Skeletal muscle satellite cell (primary cell): ENCODE data around the gene RAB38.

Source experiments
- H3K27me3 ChIP-seq: 2 replicates; pipeline ENCODE4 v1.7.0; 2013; ENCODE audit warnings: low read length; ENCODE audit not compliant: control insufficient read depth, insufficient read depth
- H3K36me3 ChIP-seq: 2 replicates; pipeline ENCODE4 v1.7.0; 2013; ENCODE audit warnings: mild to moderate bottlenecking, control low read depth, low read length; ENCODE audit not compliant: insufficient read depth
- H3K4me1 ChIP-seq: 2 replicates; pipeline ENCODE4 v1.7.0; 2013; ENCODE audit warnings: low read length; ENCODE audit not compliant: control insufficient read depth, insufficient read depth
- H3K4me2 ChIP-seq: 2 replicates; pipeline ENCODE4 v1.7.0; 2013; ENCODE audit warnings: mild to moderate bottlenecking, low read length
- H3K4me3 ChIP-seq: 2 replicates; pipeline ENCODE4 v1.7.0; 2013; ENCODE audit warnings: low read length
- H3K9ac ChIP-seq: 2 replicates; pipeline ENCODE4 v1.7.0; 2013; ENCODE audit warnings: mild to moderate bottlenecking, low read depth, low read length, moderate library complexity
- H3K9me3 ChIP-seq: replicated peaks from 2 replicates; pipeline ENCODE4 v1.7.0; 2013; ENCODE audit warnings: mild to moderate bottlenecking, control low read depth, low read length

Gene RAB38

DNA sequence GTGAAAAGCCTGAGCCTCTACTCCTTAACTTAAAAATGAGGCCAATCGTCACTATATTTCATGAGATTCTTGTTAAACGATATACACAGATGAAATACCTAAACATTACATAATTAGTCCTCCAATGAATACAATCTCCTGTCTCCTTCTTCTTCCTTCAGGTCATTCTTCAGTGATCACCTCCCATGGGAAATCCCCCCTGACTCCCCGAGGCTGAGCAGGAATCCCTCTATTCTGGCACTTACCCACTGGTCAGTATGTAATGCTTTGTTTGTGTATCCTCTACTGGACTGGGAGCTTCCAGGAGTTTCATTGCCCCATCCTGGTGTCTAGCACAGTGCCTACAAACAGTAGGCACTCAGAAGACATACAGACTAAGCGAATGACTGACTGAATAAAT lies 52.3 kb downstream of the RAB38 start:
- Histone ChIP-seq H3K4me1 (no peaks in the 10 kb centered on the region), H3K27me3 (no peaks in the 10 kb centered on the region), H3K9ac (no peak overlapping the region), H3K36me3 (no peaks in the 10 kb centered on the region), H3K9me3 (no peaks in the 10 kb centered on the region), H3K4me3 (no peak overlapping the region), H3K4me2 (no peak overlapping the region)

DNA sequence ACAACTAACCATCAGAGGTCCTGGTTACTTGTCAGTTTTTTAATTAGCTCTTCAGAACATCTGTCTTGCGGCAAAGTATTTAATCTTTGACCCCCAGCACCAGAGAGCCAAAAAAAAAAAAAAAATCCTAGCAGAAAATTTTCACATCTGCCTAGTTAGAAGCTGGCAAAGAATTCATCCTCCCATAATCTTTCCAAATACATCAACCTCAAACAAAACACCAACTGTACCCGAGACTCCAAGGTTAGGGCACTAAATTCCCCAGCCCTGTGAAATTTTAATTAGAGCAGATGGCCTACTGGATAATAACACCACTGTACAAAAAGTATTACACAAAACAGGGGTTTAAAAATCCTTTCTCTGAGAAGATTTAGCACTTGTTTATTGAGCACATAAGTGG lies 55.7 kb downstream of the RAB38 start:
- no peak overlapping the region for H3K9ac ChIP-seq
- no peaks in the 10 kb centered on the region for H3K9me3 ChIP-seq
- H3K36me3 ChIP-seq, result no peaks in the 10 kb centered on the region
- no peaks in the 10 kb centered on the region for H3K27me3 ChIP-seq
- no peak overlapping the region for H3K4me3 ChIP-seq
- no peaks in the 10 kb centered on the region for H3K4me1 ChIP-seq
- H3K4me2 ChIP-seq, result no peak overlapping the region

DNA sequence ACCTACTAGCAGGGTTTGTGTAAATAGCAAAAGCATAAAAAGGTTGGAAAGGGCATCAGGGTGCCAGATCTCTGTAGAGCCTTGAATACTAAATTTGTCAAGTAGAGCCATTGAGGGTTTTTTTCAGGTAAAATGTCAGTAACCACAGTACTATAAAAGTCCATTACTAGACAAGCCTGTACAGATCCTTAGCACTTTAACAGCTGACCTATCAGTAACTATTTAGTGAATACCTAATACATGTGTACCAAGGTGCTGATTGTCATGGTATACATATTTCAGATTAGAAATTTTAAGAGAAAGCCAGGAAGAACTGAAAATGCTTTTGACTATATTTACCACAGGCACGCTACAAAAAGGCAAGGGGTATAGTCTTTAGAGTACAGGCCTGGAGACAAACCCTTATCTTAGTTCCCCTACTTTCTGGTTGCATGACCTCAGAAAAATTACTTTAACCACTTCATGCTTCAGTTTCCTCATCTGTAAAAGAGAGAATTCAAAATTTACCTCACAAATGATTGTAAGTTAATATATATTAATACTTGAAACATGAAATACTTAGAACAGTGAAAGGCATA lies 57.9 kb downstream of the RAB38 start:
- H3K36me3 ChIP-seq, result no peaks in the 10 kb centered on the region
- no peak overlapping the region for H3K4me3 ChIP-seq
- no peak overlapping the region for H3K9ac ChIP-seq
- H3K4me2 ChIP-seq, result no peak overlapping the region
- H3K4me1 ChIP-seq, result no peaks in the 10 kb centered on the region
- H3K9me3 ChIP-seq, result no peaks in the 10 kb centered on the region
- H3K27me3 ChIP-seq, result no peaks in the 10 kb centered on the region

DNA sequence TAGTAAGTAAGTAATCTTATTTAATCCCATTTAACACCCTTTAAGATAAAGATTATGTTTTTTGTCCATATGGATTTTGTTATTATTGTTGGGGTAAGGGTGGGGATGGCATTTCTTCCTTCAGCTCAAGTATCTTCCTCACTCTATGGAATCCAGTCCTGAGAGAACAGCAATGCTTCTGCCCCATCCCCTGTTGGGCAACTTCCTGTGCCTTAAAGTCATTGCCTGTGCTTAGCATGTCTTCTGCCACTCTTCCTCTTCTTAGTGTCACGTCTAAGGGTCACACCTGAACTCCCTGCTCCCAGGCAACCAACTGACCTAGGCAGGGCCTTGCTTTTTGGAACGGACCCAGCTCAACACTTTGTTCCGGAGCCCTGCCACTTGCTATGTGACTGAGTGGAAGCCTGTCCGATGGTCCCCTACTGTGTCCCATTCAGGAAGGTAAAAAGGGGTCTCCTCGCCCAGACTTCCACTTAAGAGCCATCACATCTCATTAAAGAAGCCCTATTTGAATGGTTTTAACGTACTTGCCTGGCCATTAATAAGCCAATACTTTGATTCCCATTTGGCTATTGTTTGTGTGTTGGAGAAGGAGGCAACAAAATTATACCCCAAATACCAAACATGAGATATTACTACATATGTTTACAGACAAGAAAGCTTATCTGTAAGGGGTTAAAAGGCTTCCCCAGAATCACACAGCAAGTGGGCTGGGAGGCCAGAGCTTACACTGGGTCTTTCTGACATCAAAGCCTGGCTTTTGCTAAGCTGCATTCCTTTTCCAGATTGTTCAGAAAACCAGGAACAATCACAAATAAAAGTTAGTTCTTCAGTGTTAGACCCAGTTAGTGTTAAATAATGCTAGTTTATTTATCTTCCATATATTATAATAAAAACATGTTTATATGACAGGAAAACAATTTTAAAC lies 59.2 kb downstream of the RAB38 start:
- Histone ChIP-seq H3K9me3 (no peaks in the 10 kb centered on the region), H3K4me1 (no peaks in the 10 kb centered on the region), H3K4me3 (no peak overlapping the region), H3K36me3 (no peaks in the 10 kb centered on the region), H3K27me3 (no peaks in the 10 kb centered on the region), H3K9ac (no peak overlapping the region), H3K4me2 (no peak overlapping the region)

DNA sequence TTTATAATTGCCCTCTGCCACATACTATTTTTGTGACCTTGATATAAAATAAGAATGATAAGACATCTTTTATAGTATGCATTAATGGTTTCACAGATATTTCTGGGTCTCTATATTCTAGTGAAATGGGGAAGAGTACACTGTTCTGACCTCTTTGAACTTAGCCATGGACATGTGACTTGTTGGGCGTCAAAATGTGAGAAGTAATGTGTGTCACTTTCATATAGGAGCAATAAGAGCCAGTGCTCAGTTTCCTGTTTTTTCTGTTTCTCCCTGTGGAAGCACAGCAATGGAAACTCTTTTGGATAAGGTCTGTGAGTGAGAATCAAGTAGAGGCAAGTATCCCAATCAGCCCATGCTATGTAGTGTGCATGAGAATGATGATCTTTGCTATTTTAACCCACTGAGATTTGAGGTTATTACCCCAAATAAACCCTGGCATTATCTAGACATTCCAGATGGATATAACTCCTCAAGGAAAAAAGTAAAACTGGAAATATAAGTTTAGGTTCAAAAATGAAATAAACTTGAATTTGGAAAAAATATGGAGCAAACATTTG lies 60.7 kb downstream of the RAB38 start:
- H3K36me3 ChIP-seq, result no peaks in the 10 kb centered on the region

DNA sequence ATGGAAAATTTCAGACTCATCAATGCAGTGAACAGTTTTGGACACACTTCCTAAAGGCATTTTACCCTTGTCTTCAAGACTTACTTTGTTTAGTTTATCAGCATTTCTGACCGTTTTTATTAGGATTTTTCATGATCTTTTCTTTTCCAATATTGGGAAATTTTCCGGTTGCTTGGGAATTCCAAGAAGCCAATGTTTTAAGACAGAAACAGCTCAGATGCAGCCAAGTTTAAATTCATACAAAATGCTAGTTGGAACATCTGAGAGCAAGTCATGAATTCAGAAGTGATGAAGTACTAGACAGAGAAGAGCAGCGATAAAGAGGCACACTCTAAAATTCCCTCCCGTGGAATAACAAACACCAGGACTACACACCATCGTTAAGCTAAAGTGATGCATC lies 68.6 kb downstream of the RAB38 start:
- Histone ChIP-seq H3K4me1 (no peaks in the 10 kb centered on the region), H3K9ac (no peak overlapping the region), H3K4me2 (no peak overlapping the region), H3K27me3 (no peaks in the 10 kb centered on the region), H3K9me3 (no peaks in the 10 kb centered on the region), H3K36me3 (no peaks in the 10 kb centered on the region), H3K4me3 (no peak overlapping the region)

More for the DNA sequence above, 60.7 kb downstream of the RAB38 start:
- Histone ChIP-seq H3K27me3 (no peaks in the 10 kb centered on the region), H3K9me3 (no peaks in the 10 kb centered on the region), H3K4me1 (no peaks in the 10 kb centered on the region), H3K9ac (no peak overlapping the region), H3K4me2 (no peak overlapping the region), H3K4me3 (no peak overlapping the region)

DNA sequence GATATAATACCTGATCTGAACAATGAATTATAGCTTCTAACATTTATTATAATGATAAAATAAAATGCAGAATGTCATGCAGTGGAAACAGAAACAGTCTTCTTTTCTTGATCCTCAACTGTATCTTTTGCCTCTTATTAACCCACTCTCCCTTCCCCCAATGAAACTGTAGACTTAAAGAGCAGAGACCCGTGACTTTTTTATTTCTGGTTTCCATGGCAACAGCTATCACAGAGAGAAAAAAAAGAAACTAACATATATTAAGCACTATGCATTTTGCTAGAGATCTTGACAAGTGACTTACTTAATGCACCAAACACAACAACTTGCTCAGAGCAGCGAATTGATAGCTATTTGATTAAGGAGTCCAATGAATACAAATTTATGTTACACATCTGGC lies 69.3 kb downstream of the RAB38 start:
- Histone ChIP-seq H3K4me2 (no peak overlapping the region), H3K27me3 (no peaks in the 10 kb centered on the region), H3K9me3 (no peaks in the 10 kb centered on the region), H3K9ac (no peak overlapping the region), H3K4me3 (no peak overlapping the region), H3K36me3 (no peaks in the 10 kb centered on the region), H3K4me1 (no peaks in the 10 kb centered on the region)

DNA sequence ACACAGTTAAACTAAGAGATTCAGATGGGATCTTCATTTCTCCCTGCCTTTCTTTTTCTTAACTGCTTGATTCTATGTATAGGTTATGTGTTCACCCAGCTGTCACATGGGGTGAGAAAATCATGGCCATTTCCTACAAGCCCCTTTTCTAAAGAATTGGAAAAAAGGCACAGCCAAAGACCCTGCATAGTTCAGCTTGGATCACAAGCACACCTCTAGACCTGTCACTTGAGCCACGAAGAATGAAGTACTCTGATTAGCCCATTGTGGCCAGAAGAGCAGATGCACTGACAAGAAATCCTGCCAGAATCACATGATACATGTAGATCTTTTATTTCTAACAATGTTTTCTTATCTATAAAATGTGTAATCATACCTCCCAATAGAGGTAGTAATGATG lies 69.7 kb downstream of the RAB38 start:
- Histone ChIP-seq H3K36me3 (no peaks in the 10 kb centered on the region), H3K9ac (no peak overlapping the region), H3K4me3 (no peak overlapping the region), H3K4me1 (no peaks in the 10 kb centered on the region), H3K27me3 (no peaks in the 10 kb centered on the region), H3K4me2 (no peak overlapping the region), H3K9me3 (no peaks in the 10 kb centered on the region)

DNA sequence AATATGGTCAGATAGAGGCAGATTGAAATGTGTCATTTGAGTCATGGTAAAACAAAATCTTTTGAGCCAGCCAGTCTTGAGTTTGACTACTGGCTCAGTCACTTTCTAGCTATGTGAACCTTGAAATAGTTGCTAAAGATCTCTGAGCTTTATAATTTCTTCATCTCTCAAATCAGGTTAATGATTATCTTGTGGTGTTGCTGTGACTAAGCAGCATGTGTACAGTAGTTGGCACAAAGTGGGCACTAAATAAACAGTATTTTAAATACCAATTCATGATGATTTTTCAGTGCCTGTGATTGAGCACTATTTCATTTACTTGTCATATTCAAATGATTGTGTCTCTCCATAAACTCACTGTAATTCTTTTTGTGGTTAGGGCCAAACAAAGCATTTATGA lies 70.8 kb downstream of the RAB38 start:
- Histone ChIP-seq H3K4me1 (no peaks in the 10 kb centered on the region), H3K9ac (no peak overlapping the region), H3K4me2 (no peak overlapping the region), H3K27me3 (no peaks in the 10 kb centered on the region), H3K4me3 (no peak overlapping the region), H3K36me3 (no peaks in the 10 kb centered on the region), H3K9me3 (no peaks in the 10 kb centered on the region)

DNA sequence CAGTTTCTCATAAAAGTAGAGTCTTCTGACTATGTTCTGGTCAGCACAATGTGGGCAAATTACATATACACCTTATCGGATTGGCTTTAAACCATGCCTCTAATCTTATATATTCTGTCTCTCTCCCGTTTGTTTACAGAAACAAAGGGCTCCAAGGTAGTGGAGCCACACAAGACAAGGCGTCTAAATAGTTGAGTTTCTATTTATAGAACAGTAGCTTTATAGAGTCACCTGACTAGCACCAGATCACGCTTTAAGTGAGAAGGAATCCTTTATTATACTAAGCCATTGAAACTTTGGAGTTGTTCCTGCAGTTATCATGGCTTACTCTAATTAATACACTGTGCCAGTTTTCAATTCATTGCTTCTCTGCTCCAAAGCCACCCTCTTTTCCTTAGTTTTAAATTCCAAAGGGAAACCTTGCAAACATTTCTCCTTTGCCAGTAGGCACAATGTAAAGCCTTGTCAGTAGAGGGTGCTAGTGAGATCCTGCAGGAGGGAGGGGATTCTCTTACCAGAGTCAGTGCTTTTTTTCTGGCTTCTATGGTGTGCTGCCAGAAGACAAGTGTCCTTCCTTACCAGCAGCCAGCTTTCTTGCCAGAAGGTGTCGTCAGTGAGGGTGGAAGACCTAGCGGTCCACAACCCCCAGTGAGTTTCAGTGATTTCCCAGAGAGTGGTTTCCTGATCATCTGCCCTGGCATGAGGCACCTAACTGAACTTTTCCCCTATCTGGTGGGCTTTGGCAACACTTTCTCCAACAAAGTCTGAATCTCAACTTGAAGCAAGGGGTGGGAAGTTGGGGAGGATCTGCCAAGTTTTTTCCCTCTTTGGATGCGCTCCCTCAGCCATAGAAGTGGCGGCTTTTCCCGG lies 71.7 kb downstream of the RAB38 start:
- no peaks in the 10 kb centered on the region for H3K4me1 ChIP-seq

DNA sequence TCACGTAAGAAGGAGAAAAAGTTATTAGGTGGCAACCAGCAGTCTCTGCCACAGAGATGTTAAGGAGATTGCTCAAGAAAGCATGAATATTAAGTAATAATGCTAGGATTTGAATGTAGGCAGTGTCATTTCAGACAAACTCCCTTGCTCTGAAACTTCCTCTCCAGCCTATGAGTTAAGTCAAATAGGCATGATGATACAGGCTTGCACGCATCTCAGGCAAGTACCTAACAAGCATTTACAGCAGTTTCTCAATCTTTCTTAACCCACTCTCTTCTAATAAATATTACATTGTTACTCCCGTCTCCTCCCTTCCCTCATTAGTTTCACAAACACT lies 72.7 kb downstream of the RAB38 start:
- H3K4me2 ChIP-seq, result no peak overlapping the region
- H3K27me3 ChIP-seq, result no peaks in the 10 kb centered on the region
- no peaks in the 10 kb centered on the region for H3K36me3 ChIP-seq
- H3K9ac ChIP-seq, result no peak overlapping the region
- no peaks in the 10 kb centered on the region for H3K9me3 ChIP-seq
- no peaks in the 10 kb centered on the region for H3K4me1 ChIP-seq
- H3K4me3 ChIP-seq, result no peak overlapping the region

More for the DNA sequence above, 71.7 kb downstream of the RAB38 start:
- no peak overlapping the region for H3K9ac ChIP-seq
- no peaks in the 10 kb centered on the region for H3K27me3 ChIP-seq
- no peaks in the 10 kb centered on the region for H3K36me3 ChIP-seq
- no peaks in the 10 kb centered on the region for H3K9me3 ChIP-seq
- no peak overlapping the region for H3K4me3 ChIP-seq
- no peak overlapping the region for H3K4me2 ChIP-seq
